Measurements from ENCODE around the gene MRGPRG.

MRGPRG gene

DNA sequence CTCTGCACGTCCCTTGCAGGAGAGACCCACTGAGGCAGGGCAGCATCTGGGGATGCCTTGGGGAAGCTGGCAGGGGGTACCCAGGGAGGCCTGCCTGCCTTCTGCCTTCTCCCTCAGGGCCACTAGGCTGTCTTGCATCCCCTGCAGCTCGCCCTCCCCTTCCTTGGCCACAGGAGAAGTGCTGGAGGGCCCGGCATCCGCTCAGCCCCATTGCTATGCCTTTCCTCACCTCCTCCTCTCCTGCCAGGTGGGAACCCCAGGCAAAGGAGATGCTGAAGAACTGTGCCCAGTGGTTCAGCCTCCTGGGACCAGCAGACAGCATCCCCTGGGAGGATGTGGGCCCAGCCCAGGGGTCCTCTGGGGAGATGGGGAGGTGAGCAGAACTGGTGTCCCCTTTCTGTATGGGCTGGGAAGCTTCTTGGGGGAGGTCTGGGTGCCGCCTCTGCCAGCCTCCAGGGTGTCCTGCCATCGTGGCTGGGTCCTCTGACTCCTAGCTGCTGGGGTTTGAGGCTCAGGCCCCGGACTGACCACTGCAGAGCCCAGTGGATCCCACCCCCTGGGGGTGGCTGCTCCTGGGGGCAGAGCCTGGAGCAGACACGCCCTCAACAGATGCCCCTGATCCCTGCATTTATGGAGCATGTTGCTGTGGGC lies 20.6 kb downstream of the MRGPRG start:
- in situ Hi-C loops (cut with MboI; ENCODE audit: low sequenced_read_pairs): no loop called here

DNA sequence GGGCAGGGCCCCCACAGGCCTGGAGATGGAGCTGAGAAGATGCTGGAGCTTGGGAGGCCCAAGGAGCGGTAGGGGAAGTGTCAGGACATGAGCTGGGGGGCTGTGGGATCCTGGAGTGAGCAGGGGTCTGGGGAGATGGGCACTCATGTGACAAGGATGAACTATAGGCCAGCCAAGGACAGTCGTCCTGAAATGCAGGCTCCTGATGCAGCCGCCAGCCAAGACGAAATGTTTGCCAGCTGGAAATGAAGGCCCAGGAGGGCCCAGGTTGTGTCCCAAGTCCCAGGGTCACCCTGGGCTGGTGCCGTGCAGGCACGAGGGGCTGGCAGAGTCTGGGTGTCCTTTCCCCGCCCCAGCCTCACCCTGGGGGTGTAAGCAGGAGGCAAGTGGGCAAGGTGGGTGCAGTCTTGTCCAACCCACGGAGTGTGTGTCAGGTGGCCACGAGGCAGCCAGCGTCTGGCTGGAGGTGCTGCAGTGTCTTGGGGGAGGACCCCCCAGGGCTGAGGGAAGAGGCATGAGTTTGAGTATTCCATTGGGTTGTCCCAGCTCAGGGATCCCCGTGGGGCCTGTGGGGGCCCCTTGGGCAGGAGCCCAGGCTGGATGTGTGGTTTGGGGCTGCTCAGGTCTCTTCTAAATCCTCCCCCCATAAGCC lies 21.4 kb downstream of the MRGPRG start:
- Histone ChIP-seq H3K9me3 (no peaks in the 10 kb centered on the region), H3K4me1 (no peaks in the 10 kb centered on the region), H3K4me3 (no peak overlapping the region), H3K36me3 (replicated peaks) (no peaks in the 10 kb centered on the region), H3K27me3 (ENCODE audit: low read depth) (peaks cover 13% of the 10 kb centered on the region)
- in situ Hi-C loops (cut with MboI; ENCODE audit: low sequenced_read_pairs): no loop called here
- no peak for DNase-seq (ENCODE audit: low spot score in 2 of 2)

More for the DNA sequence above, 20.6 kb downstream of the MRGPRG start:
- Histone ChIP-seq H3K4me3 (no peak overlapping the region), H3K36me3 (replicated peaks) (no peaks in the 10 kb centered on the region), H3K4me1 (no peaks in the 10 kb centered on the region), H3K9me3 (no peaks in the 10 kb centered on the region), H3K27me3 (ENCODE audit: low read depth) (peaks cover 22% of the 10 kb centered on the region)
- peak in 1 of 2 experiments; percentile 6 for DNase-seq (ENCODE audit: low spot score in 2 of 2)

DNA sequence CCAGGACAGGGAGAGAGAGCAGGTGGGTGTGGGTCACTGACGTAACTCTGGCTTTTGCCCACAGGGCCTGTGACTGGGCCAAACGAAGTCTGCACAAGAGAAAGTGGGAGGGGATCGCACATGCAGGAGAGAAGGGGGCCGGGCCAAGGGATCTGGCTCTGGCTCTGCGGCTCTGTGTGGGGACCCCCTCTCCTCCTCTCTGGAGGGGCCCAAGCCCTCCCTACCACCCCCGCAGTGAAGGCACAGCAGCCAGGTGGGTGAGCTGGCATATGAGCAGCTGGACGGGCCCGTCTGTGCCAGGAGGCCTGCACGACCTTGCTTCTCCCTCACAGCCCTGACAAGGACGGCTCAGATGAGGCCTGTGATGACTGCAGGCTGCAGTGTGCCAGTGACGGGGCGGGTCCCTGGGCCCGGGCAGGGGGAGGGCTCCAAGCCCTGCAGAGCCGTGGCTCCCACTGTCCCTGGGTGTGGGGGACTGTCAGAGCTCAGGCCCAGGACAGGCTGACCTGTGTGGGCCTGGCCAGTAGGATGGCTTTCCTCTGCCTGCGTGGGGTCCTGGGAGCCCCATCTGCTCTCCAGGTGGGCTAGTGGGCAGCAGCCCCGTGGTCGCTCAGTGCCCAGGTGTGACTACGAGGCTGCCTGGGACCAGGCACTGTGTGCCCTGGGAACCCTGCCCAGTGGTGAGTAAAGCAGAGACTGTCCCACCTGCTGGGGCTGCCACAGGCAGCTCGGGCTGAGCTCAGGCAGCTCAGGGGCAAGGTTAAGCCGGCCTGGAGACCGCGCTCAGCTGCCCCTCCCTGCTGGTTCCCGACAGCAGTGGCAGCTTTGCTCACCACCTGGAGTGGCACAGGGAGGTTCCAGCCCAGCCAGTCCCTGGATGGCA lies 22.2 kb downstream of the MRGPRG start:
- Histone ChIP-seq H3K4me1 (no peaks in the 10 kb centered on the region), H3K4me3 (no peak overlapping the region), H3K36me3 (replicated peaks) (no peaks in the 10 kb centered on the region), H3K27me3 (ENCODE audit: low read depth) (peaks cover 5% of the 10 kb centered on the region), H3K9me3 (no peaks in the 10 kb centered on the region)
- in situ Hi-C loops (cut with MboI; ENCODE audit: low sequenced_read_pairs): no loop called here
- peak in 1 of 2 experiments; percentile 6 for DNase-seq (ENCODE audit: low spot score in 2 of 2)

DNA sequence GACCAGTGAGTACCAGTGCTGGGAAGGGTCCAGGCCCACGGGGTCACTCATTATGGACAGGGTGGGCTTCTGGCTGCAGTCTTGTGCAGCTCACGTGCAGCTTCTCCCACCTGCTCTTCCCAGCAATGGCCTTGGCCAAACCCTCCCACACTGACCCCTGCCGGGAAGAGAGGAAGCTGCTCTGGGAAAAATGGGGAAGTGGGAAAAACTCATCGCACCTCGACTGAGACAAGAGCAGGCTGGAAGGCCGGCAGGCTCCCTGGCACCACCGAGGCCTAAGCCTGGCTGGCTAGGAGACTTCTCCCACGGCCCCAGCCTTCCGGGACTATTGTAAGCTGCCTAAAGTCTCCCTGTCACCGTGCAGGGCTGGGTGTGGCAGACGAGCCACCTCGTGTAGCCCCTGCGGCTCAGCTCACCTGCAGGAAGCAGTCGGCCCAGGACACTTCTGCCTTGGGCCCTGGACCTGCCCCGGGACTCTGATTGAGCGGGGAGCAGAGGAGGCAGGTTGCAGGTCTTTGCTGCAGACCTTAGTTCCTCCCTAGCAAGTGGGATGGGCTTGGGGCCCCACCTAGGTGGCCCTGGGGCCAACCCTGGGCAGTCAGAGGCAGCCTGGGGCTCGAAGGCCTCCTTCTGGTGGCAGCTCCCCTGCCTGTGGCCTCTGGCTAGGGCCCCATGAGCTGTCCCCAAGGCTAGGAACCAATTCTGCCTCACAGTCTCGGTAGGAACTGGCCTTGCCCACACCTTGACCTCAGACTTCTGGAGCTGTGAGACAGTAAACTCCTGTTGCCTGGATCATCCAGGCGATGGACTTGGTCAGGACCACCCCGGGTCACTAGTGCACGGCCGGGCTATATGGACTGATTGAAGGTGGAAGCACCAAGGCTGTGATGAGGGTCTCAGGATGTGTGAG lies 23.1 kb downstream of the MRGPRG start:
- H3K27me3 ChIP-seq (ENCODE audit: low read depth): no peaks in the 10 kb centered on the region; the same call in 1 of the 2 replicates
- no peaks in the 10 kb centered on the region for H3K4me1 ChIP-seq
- no peaks in the 10 kb centered on the region for H3K9me3 ChIP-seq
- peak in 1 of 2 experiments; percentile 69 for DNase-seq (ENCODE audit: low spot score in 2 of 2)
- in situ Hi-C loops (cut with MboI; ENCODE audit: low sequenced_read_pairs): no loop called here
- no peak overlapping the region for H3K4me3 ChIP-seq
- H3K36me3 ChIP-seq (replicated peaks): no peaks in the 10 kb centered on the region

DNA sequence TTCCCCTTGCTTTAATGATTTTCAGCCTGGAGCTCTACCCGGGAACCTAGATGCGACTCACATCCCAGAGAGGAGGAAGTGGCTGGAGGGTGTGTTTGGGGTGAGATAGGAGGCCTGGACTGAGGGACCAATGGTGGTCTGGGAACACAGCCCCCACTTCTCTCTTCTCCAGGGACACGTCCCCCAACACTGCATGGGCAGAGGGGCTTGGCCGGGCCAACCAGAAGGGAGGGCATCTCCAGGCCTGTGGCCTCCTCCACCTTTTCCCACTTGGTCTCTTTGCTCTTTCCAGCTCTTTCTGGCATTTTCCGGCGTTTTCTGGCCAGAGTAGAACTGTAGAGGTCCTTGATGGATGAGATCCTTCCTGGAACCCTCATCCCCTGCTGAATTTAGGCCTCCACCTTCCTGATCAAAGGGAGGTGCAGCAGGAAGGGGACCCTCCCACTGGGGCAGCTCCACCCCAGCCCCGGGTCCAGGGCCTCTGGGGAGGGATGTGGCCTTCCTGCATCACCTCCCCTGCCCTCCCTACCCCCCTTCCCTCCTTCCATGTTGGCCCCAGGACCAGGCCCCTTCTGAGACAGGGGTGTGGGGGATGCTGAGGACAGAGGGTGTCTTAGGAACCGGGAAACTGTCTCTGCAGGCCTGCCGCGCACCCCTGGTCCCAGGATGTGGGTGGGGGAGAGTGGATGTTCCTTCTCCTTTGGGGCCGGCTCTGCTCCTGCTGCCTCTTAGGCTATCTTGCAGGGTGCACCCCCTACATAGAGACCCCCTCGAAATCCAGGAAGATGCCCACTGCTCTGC lies 24.4 kb downstream of the MRGPRG start:
- in situ Hi-C loops (cut with MboI; ENCODE audit: low sequenced_read_pairs): no loop called here
- Histone ChIP-seq H3K27me3 (ENCODE audit: low read depth) (no peaks in the 10 kb centered on the region), H3K36me3 (replicated peaks) (no peaks in the 10 kb centered on the region), H3K9me3 (no peaks in the 10 kb centered on the region), H3K4me3 (no peak overlapping the region), H3K4me1 (peaks cover 3% of the 10 kb centered on the region; the same call in 1 of the 2 replicates)
- no peak for DNase-seq (ENCODE audit: low spot score in 2 of 2)

DNA sequence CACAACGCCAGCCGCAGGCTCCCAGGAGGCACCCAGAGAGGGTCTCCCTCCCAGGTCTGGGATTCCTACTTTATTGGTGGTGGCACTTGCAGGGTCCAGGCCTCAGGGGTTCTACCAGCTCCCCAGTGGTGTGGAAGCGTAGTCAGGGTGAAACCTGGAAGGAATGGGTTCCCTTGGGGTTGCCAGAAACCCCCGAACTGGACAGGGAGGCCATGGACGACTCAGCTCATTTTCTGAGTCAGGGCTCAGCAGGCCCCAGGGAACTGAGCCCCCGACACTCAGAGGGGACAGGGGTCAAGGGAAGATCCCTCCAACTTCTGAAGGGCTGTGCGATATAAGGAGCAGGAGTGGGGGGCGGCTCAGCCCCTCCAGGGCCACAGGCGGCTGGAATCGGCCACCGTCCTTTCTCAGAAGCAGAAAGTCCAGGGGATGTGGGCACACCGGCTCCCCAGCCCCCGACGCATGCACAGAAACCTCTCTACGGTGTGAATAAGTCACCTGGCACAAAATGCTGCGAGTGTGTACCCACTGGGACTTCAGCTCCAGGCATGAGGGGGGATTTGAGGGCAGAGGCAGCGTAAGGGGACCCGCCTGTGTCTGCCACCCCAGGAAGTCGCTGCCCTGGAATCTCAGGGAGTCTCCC lies 25.1 kb downstream of the MRGPRG start:
- no peak overlapping the region for H3K4me3 ChIP-seq
- H3K27me3 ChIP-seq (ENCODE audit: low read depth): no peaks in the 10 kb centered on the region
- in situ Hi-C loops (cut with MboI; ENCODE audit: low sequenced_read_pairs): no loop called here
- no peaks in the 10 kb centered on the region for H3K9me3 ChIP-seq
- no peaks in the 10 kb centered on the region for H3K36me3 ChIP-seq (replicated peaks)
- no peak for DNase-seq (ENCODE audit: low spot score in 2 of 2)
- peaks cover 7% of the 10 kb centered on the region for H3K4me1 ChIP-seq

DNA sequence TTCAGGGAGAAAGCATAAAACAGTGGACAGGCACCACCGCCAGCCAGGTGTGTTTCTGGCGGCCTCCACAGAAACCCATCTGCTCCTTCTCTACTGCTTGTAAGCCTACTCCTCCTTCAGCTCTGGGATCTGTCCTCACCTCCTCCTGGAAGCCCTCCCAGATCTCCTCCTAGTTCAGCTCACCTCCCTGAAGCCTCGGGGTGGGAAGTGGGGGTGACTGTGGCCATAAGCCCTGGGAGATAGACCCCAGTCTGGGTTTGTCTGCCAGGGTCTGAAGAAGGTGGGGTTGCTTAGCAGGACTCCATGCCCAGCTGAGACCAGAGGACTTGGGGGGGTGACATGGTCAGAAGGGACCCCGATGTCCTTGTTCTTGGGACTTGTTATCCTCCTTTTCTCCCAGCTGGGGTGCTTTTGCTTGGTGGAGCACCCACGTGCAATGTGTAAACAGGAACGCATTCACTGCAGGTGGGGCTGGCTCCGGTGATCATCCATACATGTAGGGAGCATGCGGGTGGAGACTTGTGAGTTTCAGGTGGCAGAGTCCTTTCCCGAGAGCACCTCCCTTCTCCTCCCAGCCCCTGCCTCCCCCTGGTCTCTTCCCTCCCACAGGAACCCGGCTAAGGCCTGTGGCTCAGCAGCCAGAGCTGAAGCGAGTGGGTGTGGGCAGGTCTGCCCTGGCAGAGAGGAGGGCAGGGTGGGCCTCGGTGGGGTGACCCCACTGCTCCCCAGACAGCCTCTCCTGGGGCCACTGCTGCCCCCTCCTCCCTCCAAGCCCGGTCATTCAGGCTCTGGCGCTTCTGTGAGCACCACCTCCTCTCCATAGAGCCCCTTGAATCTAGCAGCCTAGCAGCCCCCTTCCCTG lies 25.9 kb downstream of the MRGPRG start:
- in situ Hi-C loops (cut with MboI; ENCODE audit: low sequenced_read_pairs): no loop called here
- Histone ChIP-seq H3K9me3 (no peaks in the 10 kb centered on the region), H3K36me3 (replicated peaks) (no peaks in the 10 kb centered on the region), H3K4me1 (peaks cover 7% of the 10 kb centered on the region), H3K4me3 (no peak overlapping the region), H3K27me3 (ENCODE audit: low read depth) (no peaks in the 10 kb centered on the region)
- DNase-seq (ENCODE audit: low spot score in 2 of 2): peak in 1 of 2 experiments; percentile 6

DNA sequence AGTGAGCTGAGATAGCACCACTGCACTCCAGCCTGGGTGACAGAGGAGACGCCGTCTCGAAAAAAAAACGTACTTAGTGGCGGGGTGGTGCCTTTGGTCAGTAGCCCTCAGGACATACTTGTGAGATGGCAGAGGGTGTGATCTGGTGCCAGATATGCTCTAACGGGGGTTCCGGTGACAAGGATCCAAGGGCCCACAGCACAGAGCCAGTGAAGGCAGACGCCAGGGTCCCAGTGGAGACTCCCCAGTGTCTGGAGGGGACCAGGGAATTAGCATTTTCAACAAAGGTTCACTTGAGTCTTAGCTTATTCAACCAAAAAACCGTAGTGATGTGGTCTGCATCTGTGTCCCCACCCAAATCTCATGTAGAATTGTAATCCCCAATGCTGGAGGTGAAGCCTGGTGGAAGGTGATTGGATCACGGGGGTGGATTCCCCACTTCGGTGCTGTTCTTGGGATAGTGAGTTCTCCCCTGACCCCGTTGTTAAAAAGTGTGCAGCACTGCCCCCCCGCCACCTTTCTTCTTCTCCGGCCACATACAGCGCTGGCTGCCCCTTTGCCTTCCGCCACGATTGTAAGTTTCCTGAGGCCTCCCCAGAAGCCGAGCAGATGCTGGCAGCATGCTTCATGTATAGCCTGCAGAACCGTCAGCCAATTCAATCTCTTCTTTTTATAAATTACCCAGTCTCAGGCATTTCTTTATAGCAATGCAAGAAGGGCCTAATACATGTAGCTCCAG lies 26.9 kb downstream of the MRGPRG start:
- DNase-seq (ENCODE audit: low spot score in 2 of 2): no peak
- H3K4me1 ChIP-seq: peaks cover 7% of the 10 kb centered on the region
- H3K27me3 ChIP-seq (ENCODE audit: low read depth): no peaks in the 10 kb centered on the region
- in situ Hi-C loops (cut with MboI; ENCODE audit: low sequenced_read_pairs): no loop called here
- no peak overlapping the region for H3K4me3 ChIP-seq
- H3K36me3 ChIP-seq (replicated peaks): no peaks in the 10 kb centered on the region
- H3K9me3 ChIP-seq: no peaks in the 10 kb centered on the region

DNA sequence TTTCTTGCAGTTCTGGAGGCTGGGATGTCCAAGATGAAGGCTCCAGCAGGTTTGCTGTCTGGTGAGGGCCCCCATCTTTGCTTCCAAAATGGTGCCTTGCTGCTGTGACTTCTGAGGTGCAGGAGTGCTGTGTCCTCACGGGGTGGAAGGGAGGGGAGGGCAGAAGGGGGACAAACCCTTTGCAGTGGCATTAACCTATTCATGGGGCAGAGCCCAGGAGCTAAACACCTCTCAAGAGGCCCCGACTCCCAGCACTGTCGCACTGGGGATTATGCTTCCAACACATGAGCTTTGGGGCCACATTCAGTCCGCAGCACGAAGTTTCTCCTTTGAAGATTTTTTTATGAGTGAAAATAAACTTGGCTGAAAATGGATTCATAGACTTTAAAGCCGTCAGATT lies 28.0 kb downstream of the MRGPRG start:
- in situ Hi-C loops (cut with MboI; ENCODE audit: low sequenced_read_pairs): no loop called here
- no peaks in the 10 kb centered on the region for H3K27me3 ChIP-seq (ENCODE audit: low read depth)
- H3K4me1 ChIP-seq: peaks cover 7% of the 10 kb centered on the region
- no peaks in the 10 kb centered on the region for H3K36me3 ChIP-seq (replicated peaks)
- H3K9me3 ChIP-seq: no peaks in the 10 kb centered on the region
- no peak for DNase-seq (ENCODE audit: low spot score in 2 of 2)
- no peak overlapping the region for H3K4me3 ChIP-seq

DNA sequence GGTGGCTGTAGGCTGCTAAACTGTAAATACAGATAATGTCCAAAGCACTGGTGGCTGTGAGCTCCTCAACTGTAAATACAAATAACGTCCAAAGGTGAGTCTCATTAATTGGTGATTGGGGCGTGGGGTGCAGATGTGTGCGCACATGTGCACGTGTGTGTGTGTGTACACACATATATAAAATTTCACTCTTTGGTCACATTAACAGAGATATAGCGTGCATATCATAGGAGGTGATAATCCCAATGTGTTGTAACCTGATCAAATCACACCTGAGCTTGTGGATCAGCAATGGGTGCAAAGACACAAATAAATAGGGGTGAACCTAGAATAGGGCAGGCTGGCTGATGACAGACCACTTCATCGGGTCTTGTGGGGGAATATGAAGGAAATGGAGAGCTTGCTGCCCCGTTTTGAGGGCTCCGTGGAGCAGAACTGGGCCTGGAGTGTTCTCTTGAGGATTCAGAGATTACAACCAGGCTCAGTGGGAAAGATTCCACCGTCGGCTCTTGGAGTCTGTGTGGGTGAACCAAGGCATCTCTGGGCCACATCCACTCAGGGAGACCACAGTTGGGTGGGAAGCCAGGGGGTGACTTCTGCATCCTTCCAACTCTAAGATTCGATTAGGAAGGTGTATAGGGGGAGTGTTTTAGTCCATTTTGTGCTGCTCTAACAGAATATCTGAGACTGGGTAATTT lies 28.6 kb downstream of the MRGPRG start:
- DNase-seq (ENCODE audit: low spot score in 2 of 2): no peak
- H3K36me3 ChIP-seq (replicated peaks): no peaks in the 10 kb centered on the region
- peaks cover 7% of the 10 kb centered on the region for H3K4me1 ChIP-seq
- no peak overlapping the region for H3K4me3 ChIP-seq
- H3K9me3 ChIP-seq: no peaks in the 10 kb centered on the region
- in situ Hi-C loops (cut with MboI; ENCODE audit: low sequenced_read_pairs): no loop called here
- H3K27me3 ChIP-seq (ENCODE audit: low read depth): no peaks in the 10 kb centered on the region
